GM21390 (cell line): ENCODE measurements around the gene RASGRF1.
A peak's percentile ranks its signal among the peaks of the same experiment; 100 is the strongest.
"Not testable (repeated sequence)": the region's sequence is repeated elsewhere in the genome, so short reads cannot be mapped to it uniquely, and the experiment has no call there.

ENCODE experiments used
- ATAC-seq: cut with Tn5 transposase; IDR thresholded peaks from one replicate; pipeline ENCODE4 v1.9.1; 2021; ENCODE audit not compliant: unreplicated experiment

Gene RASGRF1

DNA sequence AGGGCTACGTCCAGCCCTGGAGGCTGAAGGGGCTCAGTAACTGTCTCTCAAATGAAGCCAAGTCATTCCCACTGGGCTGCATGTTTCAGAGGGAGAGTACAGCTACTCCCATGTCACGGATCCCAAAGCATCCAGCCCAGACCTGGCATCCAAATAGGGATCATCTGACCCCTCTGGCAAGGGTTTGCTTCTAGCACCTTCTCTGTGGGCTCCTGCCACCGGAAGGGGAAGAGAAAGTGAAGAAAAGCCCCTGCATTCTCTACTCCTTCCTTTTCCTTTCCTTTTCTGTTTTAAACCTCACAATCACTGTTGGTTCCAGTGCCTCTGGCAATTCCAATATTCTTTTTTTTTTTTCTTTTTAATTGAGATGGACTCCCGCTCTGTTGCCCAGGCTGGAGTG is 81.2 kb downstream of the RASGRF1 start:
- ATAC-seq: no peak

DNA sequence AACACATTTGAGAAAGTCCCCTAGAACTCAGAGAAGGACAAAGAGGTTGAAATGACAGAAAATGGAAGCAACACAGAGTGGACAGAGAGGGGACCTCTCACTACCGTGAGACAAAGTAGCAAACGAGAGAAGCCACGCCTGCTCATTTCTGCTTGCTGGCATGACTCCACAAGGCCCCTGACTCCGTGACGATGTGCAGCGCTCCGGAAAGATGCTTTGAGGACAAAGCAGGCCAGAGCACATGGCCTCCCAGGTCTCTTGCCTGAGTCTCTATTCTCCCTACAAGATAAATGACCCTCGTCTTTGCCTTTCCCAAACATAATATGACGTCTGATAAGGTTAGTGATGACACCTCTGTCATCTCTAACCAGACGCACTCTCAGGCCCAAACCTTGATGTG is 81.9 kb downstream of the RASGRF1 start:
- ATAC-seq: no peak

DNA sequence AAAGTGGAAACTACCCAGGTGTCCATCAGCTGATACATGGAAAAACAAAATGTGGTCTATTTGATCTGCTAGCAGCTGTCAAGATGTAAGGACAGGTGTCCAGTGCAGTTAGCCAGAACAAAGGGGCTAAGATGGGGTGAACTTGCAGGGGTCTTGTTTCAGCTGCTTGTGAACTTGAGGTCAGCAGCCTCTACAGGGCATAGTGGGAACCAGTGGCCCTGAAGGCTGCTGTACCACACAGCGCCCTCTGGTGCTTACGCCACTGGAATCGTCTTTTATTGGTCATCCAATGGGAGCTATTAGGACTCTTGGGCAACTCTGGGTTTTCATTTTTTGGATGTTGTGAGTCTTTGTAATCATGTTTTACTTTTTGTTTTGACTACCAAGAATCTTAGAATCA is 83.5 kb downstream of the RASGRF1 start:
- no peak for ATAC-seq

DNA sequence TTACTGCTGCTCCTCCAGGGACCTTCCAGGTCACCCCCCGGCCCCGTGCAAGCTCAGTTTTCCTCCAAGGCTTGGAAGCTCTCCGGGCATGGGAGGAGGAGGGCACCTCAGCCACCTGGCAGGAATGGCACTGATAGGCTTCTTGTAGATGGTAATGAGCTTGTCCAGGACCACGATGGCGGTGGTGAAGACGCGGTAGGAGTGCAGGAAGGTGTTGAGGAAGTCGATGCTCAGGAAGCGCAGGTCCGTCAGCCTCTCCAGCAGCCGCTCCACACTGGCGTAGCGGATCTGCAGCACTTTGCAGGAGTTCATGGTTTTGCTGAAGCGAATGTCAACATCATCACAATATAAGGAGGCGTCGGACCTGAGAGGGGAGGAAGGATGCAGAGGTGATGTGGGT is 84.5 kb downstream of the RASGRF1 start:
- ATAC-seq: no peak

- ATAC-seq: peak; percentile 87
These were observed 86.2 kb downstream of the RASGRF1 start for GRCh38 chr15:79004336-79004735.

- ATAC-seq: no peak
These were observed 86.7 kb downstream of the RASGRF1 start for GRCh38 chr15:79003896-79004295.

DNA sequence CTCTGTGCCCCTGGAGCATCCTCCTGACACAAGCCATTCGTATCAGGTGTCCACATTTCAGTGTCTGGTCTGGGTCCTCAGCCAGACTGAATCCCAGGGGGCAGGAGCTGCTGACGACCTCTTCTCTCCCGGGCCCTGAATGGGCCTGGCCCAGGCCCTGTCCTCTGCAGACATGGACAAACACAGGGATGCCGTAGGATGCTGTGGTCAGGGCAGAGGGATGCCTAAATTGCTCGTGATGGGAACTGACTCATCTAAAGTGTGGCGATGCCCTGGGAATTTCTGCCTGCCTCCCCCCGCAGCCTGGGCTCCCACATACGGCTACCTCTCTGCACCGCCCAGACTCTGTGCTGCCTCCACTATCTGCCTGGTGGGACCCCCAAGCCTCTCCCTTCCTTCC is 87.3 kb downstream of the RASGRF1 start:
- ATAC-seq: no peak

DNA sequence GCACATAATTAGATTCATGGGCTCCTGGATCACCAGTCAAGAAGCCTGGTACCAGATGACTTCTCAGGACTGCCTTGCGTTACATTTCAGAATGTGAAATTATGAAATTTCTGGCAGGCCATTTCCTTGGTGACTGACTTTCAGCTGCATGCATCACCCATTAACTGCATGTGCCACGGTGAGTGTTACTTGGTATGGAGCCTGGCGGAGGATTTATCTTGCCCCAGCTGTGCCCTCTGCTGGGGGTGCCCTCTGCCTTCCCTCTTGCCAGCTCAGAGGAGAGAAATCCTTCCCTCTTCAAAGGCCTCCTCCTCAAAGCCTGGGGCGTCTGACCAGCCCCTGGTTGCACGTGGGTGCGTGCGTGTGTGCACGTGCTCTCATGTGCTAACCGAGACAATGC is 88.0 kb downstream of the RASGRF1 start:
- no peak for ATAC-seq

DNA sequence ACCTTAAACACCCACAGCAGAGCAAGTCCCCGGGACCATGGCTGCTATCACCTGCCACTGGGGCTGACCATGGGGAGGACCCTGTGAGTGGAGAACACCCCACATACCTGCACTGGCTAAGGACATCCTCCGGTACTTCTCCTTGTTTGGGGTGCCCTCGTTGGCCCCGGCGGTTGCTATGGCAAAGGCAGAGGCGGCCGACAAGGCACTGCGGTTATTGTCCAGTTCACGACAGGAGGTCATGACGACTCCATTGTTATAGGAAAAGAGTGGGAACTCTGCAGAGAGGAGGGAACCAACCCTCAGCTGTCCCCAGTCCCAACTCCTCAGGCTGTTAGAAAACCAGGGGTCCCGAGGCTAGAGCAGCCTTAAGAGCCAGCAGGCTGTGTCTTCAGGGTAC is 90.9 kb downstream of the RASGRF1 start:
- no peak for ATAC-seq

GRCh38 chr15:78998526-78998925 is 92.1 kb downstream of the RASGRF1 start:
- no peak for ATAC-seq

DNA sequence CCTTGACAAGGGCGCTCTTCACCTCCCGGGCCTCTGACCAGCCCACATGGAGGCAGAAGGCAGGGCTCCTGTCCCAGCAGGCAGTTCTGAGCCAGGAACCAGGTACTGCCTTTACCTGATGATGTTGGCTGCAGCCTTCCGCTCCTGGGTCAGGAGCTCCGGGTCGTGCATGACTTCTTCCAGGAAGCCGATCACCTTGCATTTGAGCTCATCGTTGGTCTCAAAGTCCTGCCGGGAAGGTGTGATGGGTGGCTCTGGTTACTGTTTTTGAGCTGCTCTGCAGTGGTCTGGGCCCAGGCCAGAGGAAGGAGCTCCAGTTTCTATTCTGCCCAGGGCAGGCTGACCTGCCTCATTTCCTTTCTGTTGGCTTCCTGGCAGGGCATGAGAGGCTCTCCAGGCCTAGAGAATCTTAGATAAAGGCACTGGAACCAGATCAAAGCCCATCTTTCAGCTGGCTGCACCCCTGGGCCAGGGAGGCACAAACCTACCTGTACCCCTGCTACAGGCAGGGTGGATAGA is 92.5 kb downstream of the RASGRF1 start:
- no peak for ATAC-seq

- ATAC-seq: no peak
These were observed 93.7 kb downstream of the RASGRF1 start for GRCh38 chr15:78996894-78997275.

GRCh38 chr15:78995921-78996893 is 94.4 kb downstream of the RASGRF1 start:
- no peak for ATAC-seq

GRCh38 chr15:78995161-78995560 is 95.4 kb downstream of the RASGRF1 start:
- not testable (repeated sequence) for ATAC-seq

GRCh38 chr15:78993931-78994530 is 96.5 kb downstream of the RASGRF1 start:
- no peak for ATAC-seq

- no peak for ATAC-seq
These were observed 97.2 kb downstream of the RASGRF1 start for GRCh38 chr15:78993257-78993930.

DNA sequence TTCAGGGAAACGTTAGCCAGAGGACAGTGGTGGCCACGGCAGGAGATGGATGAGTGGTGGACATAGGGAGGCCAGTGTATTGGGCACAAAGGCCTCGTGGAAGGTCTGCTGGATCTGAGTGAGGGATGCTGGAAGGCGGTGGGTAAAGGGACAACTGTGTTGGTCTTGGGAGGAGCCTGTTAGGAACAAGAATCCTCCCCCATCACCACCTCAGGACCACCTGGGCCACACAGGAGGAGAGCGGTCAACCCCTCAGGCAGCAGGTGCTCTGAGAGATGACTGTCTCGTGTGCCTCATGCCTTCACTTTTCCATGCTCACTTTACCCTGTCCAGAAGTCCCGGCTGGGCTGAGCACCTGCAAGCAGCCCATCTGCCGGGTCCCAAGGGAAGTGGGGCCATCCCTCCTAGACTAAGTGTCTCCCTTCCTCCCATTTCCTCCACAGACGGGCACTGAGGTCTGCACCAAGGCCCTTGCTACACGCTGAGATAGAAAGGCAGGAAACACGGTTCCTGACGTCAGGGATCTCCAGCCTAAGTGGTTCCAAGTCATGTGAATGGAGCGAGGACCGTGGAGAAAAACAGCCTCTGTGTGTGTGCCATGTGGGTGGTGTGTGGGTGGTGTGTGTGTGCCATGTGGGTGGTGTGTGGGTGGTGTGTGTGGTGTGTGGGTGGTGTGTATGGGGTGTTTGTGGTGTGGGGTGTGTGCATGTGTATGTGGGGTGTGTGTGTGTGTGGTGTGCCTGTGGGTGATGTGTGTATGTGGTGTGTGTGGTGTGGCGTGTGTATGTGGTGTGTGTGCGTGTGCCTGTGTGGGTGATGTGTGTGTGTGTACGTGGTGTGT is 97.9 kb downstream of the RASGRF1 start:
- ATAC-seq: no peak

DNA sequence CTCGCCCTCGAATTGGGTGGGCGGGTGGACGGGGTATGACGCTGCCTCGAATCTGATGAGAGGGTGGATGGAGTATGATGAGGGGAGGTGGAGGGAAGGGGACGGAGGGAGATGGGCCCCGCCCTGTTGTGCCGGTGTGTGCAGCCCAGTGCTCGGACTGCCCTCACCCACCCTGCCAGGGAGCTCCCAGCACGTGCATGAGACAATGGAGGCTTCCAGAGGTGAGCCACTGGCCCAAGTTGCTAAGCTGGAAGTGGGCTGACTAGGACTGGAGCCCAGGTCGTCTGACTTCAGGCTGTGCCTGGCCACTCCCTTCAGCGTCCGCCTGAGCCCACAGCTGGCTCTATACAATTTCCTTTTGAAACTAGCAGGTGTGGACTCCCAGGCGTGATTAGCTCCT is 98.7 kb downstream of the RASGRF1 start:
- ATAC-seq: no peak

DNA sequence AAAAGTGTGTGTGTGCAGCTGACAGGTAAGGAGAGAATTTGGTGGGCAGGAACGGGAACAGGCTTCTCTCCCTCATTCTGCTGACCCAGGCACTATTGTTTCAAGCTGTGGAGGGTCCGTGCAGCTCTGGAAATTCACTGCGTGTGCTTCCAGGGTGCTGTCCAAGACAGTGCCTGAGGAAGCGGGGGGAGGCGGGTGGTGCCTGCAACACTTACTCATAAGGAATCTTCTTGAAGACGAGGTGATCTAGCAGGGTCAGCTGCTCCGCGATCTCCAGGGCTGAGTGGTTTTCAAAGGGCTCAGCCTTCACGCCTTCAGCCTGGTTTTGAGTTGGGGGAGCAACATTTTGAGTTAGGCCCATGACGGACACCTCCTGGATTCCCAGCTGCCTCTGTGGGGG is 99.1 kb downstream of the RASGRF1 start:
- ATAC-seq: no peak

DNA sequence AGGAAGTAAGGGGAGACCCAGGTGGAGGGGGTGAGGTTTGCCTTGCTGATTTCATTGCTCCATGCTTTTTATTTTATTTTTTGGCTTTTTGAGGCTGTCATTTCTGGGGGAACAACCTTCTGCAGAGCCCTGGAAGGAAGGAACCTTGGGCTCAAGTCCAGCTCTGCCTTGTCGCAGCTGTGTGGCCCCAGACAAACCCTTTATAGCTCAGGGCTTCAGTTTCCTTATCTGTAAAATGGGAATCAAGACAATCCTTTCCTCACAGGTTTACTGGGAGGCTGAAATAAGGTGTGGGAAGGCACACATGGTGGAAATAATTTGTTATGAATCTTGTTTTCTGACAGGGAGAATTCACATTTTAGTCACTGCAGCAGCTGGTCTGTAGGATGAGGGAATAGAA is 100.3 kb downstream of the RASGRF1 start:
- ATAC-seq: no peak
